Measurements from ENCODE around the gene DENND6B.

Gene DENND6B

GRCh38 chr22:50316114-50317065 lies 10.4 kb downstream of the DENND6B start:
- DNase-seq = no peak
- no peaks in the 10 kb centered on the region for H3K4me1 ChIP-seq (ENCODE audit: control insufficient read depth, low read depth, low read length)
- H3K4me3 ChIP-seq (ENCODE audit: low read length) = no peak overlapping the region
- no peak overlapping the region for H2BK120ac ChIP-seq (ENCODE audit: low read depth, low read length)
- no peak overlapping the region for H2BK15ac ChIP-seq (replicated peaks; ENCODE audit: low read depth)
- no peaks in the 10 kb centered on the region for H3K79me1 ChIP-seq (ENCODE audit: low read length)
- no CpG with 5 or more reads among the region's 45 CpGs for WGBS (ENCODE audit: extremely low coverage, insufficient coverage, low lambda C conversion rate)
- no peak overlapping the region for H3K9ac ChIP-seq (ENCODE audit: low read length)
- no peak overlapping the region for H4K5ac ChIP-seq (ENCODE audit: low read length)
- no peak overlapping the region for H3K4me2 ChIP-seq (ENCODE audit: low read length)
- no peaks in the 10 kb centered on the region for H3K36me3 ChIP-seq (ENCODE audit: control insufficient read depth, insufficient read depth, low read length)
- H3K4ac ChIP-seq (ENCODE audit: low read depth, low read length) = no peak overlapping the region
- no peak overlapping the region for H3K18ac ChIP-seq (ENCODE audit: low read length)
- no peaks in the 10 kb centered on the region for H3K27me3 ChIP-seq (ENCODE audit: insufficient read depth, low read length, poor library complexity)
- no peak overlapping the region for H4K8ac ChIP-seq (ENCODE audit: low read depth, low read length)
- H2AK5ac ChIP-seq (ENCODE audit: low read length) = no peak overlapping the region
- no peak overlapping the region for H3K27ac ChIP-seq (ENCODE audit: low read depth, low read length)
- H3K79me2 ChIP-seq (ENCODE audit: control insufficient read depth, insufficient read depth, low read length) = no peaks in the 10 kb centered on the region
- H3K23ac ChIP-seq (ENCODE audit: low read length) = no peak overlapping the region
- no peak overlapping the region for H2BK5ac ChIP-seq (ENCODE audit: low read length)
- no peak overlapping the region for H3K56ac ChIP-seq (ENCODE audit: low read length)

- H4K5ac ChIP-seq (ENCODE audit: low read length) = no peak overlapping the region
- no peak overlapping the region for H3K18ac ChIP-seq (ENCODE audit: low read length)
- H4K8ac ChIP-seq (ENCODE audit: low read depth, low read length) = no peak overlapping the region
- H2BK15ac ChIP-seq (replicated peaks; ENCODE audit: low read depth) = no peak overlapping the region
- no peak overlapping the region for H3K27ac ChIP-seq (ENCODE audit: low read depth, low read length)
- H3K79me1 ChIP-seq (ENCODE audit: low read length) = no peaks in the 10 kb centered on the region
- H3K9ac ChIP-seq (ENCODE audit: low read length) = no peak overlapping the region
- H3K4me2 ChIP-seq (ENCODE audit: low read length) = no peak overlapping the region
- H3K4me3 ChIP-seq (ENCODE audit: low read length) = no peak overlapping the region
- H3K79me2 ChIP-seq (ENCODE audit: control insufficient read depth, insufficient read depth, low read length) = no peaks in the 10 kb centered on the region
- H3K56ac ChIP-seq (ENCODE audit: low read length) = no peak overlapping the region
- no peak for DNase-seq
- no peak overlapping the region for H2BK120ac ChIP-seq (ENCODE audit: low read depth, low read length)
- H3K27me3 ChIP-seq (ENCODE audit: insufficient read depth, low read length, poor library complexity) = no peaks in the 10 kb centered on the region
- WGBS (ENCODE audit: extremely low coverage, insufficient coverage, low lambda C conversion rate) = no CpG with 5 or more reads among the region's 18 CpGs
- no peak overlapping the region for H3K23ac ChIP-seq (ENCODE audit: low read length)
- H2AK5ac ChIP-seq (ENCODE audit: low read length) = no peak overlapping the region
- H3K36me3 ChIP-seq (ENCODE audit: control insufficient read depth, insufficient read depth, low read length) = no peaks in the 10 kb centered on the region
- no peaks in the 10 kb centered on the region for H3K4me1 ChIP-seq (ENCODE audit: control insufficient read depth, low read depth, low read length)
- H2BK5ac ChIP-seq (ENCODE audit: low read length) = no peak overlapping the region
- H3K4ac ChIP-seq (ENCODE audit: low read depth, low read length) = no peak overlapping the region
These were observed 11.3 kb downstream of the DENND6B start for GRCh38 chr22:50315289-50316113.

DNA sequence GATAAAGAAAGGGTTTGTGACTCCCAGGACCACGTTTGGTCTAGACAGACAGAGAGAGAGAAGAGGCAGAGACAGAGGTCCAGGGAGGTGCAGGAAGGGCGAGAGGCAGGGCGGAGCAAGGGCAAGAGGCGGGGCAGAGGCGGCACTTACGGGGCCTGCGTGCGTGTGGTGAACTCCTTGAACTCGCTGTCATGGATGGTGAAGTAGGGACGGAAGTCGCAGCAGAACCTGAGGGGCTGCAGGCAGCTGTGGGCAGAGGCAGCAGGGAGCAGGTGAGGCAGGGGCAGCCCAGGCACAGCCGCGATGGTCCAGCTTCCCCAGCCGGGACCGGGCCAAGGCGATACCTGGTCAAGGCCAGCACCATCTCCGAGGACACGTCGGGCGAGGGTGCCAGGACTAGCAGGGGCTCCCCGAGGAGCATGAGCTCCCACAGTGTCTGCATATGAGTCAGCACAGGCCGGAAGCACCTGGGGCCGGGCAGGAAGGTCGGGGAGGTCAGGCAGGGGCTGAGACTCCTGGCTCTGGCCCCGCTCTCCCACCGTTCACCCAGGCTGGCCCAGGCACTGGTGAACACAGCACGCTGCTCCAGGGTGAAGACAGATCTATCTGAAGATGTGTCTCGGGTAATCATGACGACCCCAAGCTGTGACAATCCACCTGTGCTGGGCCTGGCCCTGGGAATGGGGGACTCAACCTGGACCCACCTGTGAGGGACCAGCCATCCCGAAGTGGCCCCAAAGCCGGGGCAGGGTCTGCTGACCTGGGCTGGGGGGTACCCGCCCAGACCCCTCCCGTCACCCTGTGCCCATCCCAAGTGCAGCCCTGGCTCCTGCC lies 12.1 kb downstream of the DENND6B start:
- WGBS (ENCODE audit: extremely low coverage, insufficient coverage, low lambda C conversion rate) = no CpG with 5 or more reads among the region's 33 CpGs
- no peak overlapping the region for H3K27ac ChIP-seq (ENCODE audit: low read depth, low read length)
- DNase-seq = no peak

GRCh38 chr22:50314081-50314454 lies 12.7 kb downstream of the DENND6B start:
- Histone ChIP-seq H3K36me3 (ENCODE audit: control insufficient read depth, insufficient read depth, low read length) (no peaks in the 10 kb centered on the region), H3K27me3 (ENCODE audit: insufficient read depth, low read length, poor library complexity) (no peaks in the 10 kb centered on the region), H2BK5ac (ENCODE audit: low read length) (no peak overlapping the region), H4K5ac (ENCODE audit: low read length) (no peak overlapping the region), H3K27ac (ENCODE audit: low read depth, low read length) (no peak overlapping the region), H3K9ac (ENCODE audit: low read length) (no peak overlapping the region), H3K4me2 (ENCODE audit: low read length) (no peak overlapping the region), H3K79me1 (ENCODE audit: low read length) (no peaks in the 10 kb centered on the region), H3K23ac (ENCODE audit: low read length) (no peak overlapping the region), H3K4me1 (ENCODE audit: control insufficient read depth, low read depth, low read length) (no peaks in the 10 kb centered on the region), H2AK5ac (ENCODE audit: low read length) (no peak overlapping the region), H3K4ac (ENCODE audit: low read depth, low read length) (no peak overlapping the region), H2BK15ac (replicated peaks; ENCODE audit: low read depth) (no peak overlapping the region), H2BK120ac (ENCODE audit: low read depth, low read length) (no peak overlapping the region), H3K56ac (ENCODE audit: low read length) (no peak overlapping the region), H4K8ac (ENCODE audit: low read depth, low read length) (no peak overlapping the region), H3K4me3 (ENCODE audit: low read length) (no peak overlapping the region), H3K79me2 (ENCODE audit: control insufficient read depth, insufficient read depth, low read length) (no peaks in the 10 kb centered on the region), H3K18ac (ENCODE audit: low read length) (no peak overlapping the region)
- no CpG with 5 or more reads among the region's 14 CpGs for WGBS (ENCODE audit: extremely low coverage, insufficient coverage, low lambda C conversion rate)
- no peak for DNase-seq

More for the DNA sequence above, 12.1 kb downstream of the DENND6B start:
- Histone ChIP-seq H3K23ac (ENCODE audit: low read length) (no peak overlapping the region), H3K4me3 (ENCODE audit: low read length) (no peak overlapping the region), H3K27me3 (ENCODE audit: insufficient read depth, low read length, poor library complexity) (no peaks in the 10 kb centered on the region), H3K4ac (ENCODE audit: low read depth, low read length) (no peak overlapping the region), H3K9ac (ENCODE audit: low read length) (no peak overlapping the region), H3K4me1 (ENCODE audit: control insufficient read depth, low read depth, low read length) (no peaks in the 10 kb centered on the region), H4K5ac (ENCODE audit: low read length) (no peak overlapping the region), H3K79me2 (ENCODE audit: control insufficient read depth, insufficient read depth, low read length) (no peaks in the 10 kb centered on the region), H3K56ac (ENCODE audit: low read length) (peak overlapping the region; percentile 49), H3K79me1 (ENCODE audit: low read length) (no peaks in the 10 kb centered on the region), H2BK5ac (ENCODE audit: low read length) (no peak overlapping the region), H2BK15ac (replicated peaks; ENCODE audit: low read depth) (no peak overlapping the region), H3K36me3 (ENCODE audit: control insufficient read depth, insufficient read depth, low read length) (no peaks in the 10 kb centered on the region), H4K8ac (ENCODE audit: low read depth, low read length) (no peak overlapping the region), H2BK120ac (ENCODE audit: low read depth, low read length) (no peak overlapping the region), H3K4me2 (ENCODE audit: low read length) (no peak overlapping the region), H3K18ac (ENCODE audit: low read length) (no peak overlapping the region), H2AK5ac (ENCODE audit: low read length) (no peak overlapping the region)

GRCh38 chr22:50313600-50313999 lies 13.2 kb downstream of the DENND6B start:
- no peak for DNase-seq
- Histone ChIP-seq H3K4me1 (ENCODE audit: control insufficient read depth, low read depth, low read length) (no peaks in the 10 kb centered on the region), H3K23ac (ENCODE audit: low read length) (no peak overlapping the region)

More at GRCh38 chr22:50313600-50313999, 13.2 kb downstream of the DENND6B start:
- Histone ChIP-seq H2BK5ac (ENCODE audit: low read length) (no peak overlapping the region), H3K79me1 (ENCODE audit: low read length) (no peaks in the 10 kb centered on the region), H3K4me3 (ENCODE audit: low read length) (no peak overlapping the region), H3K36me3 (ENCODE audit: control insufficient read depth, insufficient read depth, low read length) (no peaks in the 10 kb centered on the region), H3K18ac (ENCODE audit: low read length) (no peak overlapping the region), H3K27ac (ENCODE audit: low read depth, low read length) (no peak overlapping the region), H2AK5ac (ENCODE audit: low read length) (no peak overlapping the region), H3K79me2 (ENCODE audit: control insufficient read depth, insufficient read depth, low read length) (no peaks in the 10 kb centered on the region), H2BK15ac (replicated peaks; ENCODE audit: low read depth) (no peak overlapping the region), H3K56ac (ENCODE audit: low read length) (no peak overlapping the region), H3K4ac (ENCODE audit: low read depth, low read length) (no peak overlapping the region), H3K27me3 (ENCODE audit: insufficient read depth, low read length, poor library complexity) (no peaks in the 10 kb centered on the region), H3K9ac (ENCODE audit: low read length) (no peak overlapping the region), H2BK120ac (ENCODE audit: low read depth, low read length) (no peak overlapping the region), H4K8ac (ENCODE audit: low read depth, low read length) (no peak overlapping the region), H4K5ac (ENCODE audit: low read length) (no peak overlapping the region), H3K4me2 (ENCODE audit: low read length) (no peak overlapping the region)
- WGBS (ENCODE audit: extremely low coverage, insufficient coverage, low lambda C conversion rate) = no CpG with 5 or more reads among the region's 17 CpGs
